G401 (cell line): ENCODE data around the gene C10orf71. TPM values are rescaled to one million over a fixed set of nuclear protein-coding genes. Genes with fewer than 3 reads are reported as not detected.

Experiments used
- DNase-seq: peaks from one replicate; pipeline ENCODE4 v3.0.0-alpha.2; 2015; ENCODE audit warnings: low spot score
- in situ Hi-C: cut with HindIII; loops from 2 replicates; pipeline ENCODE4 v1.10.0; 2016; ENCODE audit warnings: low sequenced_read_pairs, mixed read lengths
- total RNA-seq: library from RNA; depleted of rRNA; stranded (reverse); fragments of >200 nt; shearing (Covaris generic); gene quantifications from 2 replicates; pipeline ENCODE4 v1.2.3, GENCODE V29; 2014

The C10orf71 gene
- total RNA-seq, 1 experiment from 2014 or later: not detected

- no peak for DNase-seq
- in situ Hi-C loops: no loop called here
Observed at GRCh38 chr10:49272251-49273081, 26.5 kb upstream of the C10orf71 start.

DNA sequence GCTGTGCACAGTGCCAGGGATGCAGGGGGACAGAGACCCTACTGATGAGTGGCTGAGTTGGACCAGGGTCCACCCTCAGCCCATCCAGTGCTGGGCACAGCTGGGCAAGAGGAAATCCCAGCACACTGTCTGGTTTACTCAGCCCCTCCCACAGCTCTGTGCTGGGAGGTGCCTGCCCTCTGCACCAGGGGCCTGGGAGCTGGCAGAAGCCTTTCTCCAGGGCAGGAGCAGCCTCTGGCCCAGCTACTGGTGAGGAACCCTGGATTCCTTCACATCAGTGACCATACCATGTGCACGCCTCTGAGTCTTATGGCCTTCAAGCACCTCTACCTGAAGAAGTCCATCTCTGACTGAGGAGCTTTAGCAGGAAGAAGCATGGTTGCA is 25.9 kb upstream of the C10orf71 start:
- DNase-seq: no peak
- in situ Hi-C loops: no loop called here

- DNase-seq: no peak
- in situ Hi-C loops: no loop called here
Observed at GRCh38 chr10:49273626-49274025, 25.3 kb upstream of the C10orf71 start.

DNA sequence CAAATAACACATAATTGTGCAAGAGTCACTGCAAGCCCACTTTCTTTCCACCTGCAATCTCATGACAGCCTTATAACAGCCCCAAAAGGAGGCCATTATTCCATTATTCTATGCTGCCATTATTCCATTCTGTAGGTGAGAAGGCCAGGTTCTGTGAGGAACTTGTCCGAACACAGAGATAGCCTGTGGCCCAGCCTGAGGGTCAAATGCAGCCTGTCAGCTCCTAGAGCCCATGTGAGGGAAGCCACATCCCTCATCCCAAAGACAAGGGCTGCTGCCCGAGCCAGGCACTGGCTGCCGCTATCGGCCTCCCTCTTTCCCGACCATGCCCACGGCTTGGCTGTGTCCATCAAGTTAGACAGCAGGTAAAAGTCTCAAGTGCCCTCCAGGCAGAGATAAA is 24.1 kb upstream of the C10orf71 start:
- in situ Hi-C loops: no loop called here
- no peak for DNase-seq

- DNase-seq: no peak
- in situ Hi-C loops: no loop called here
Observed at GRCh38 chr10:49275896-49276295, 23.1 kb upstream of the C10orf71 start.

- in situ Hi-C loops: no loop called here
- DNase-seq: no peak
Observed at GRCh38 chr10:49276596-49276995, 22.4 kb upstream of the C10orf71 start.

- no peak for DNase-seq
- in situ Hi-C loops: no loop called here
Observed at GRCh38 chr10:49277973-49278372, 21.0 kb upstream of the C10orf71 start.

DNA sequence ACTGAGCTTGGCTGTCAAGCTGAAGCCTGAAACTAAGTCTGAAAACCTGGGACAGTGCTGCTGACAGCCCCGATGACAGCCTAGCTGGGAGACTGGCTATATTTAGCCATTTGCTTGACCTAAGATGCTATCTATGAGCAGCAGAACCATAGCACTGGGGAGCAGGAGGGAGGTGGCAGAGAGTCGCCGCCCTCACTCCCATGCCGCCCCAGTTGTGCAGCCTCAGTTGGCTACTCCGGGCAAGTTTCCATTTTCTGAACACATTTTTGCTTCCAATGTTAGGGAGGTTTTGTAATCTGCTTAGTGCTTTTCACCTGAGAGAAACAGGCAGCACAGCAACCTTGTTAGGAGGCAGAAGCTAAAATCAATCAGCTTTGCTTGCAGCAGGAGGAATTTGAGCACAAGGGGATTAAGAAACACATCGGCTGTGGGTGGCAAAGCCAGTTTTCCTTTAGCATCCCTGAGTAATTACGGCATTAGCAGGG is 20.4 kb upstream of the C10orf71 start:
- DNase-seq: no peak
- in situ Hi-C loops: no loop called here

GRCh38 chr10:49279015-49279880 is 19.7 kb upstream of the C10orf71 start:
- in situ Hi-C loops: no loop called here
- no peak for DNase-seq

DNA sequence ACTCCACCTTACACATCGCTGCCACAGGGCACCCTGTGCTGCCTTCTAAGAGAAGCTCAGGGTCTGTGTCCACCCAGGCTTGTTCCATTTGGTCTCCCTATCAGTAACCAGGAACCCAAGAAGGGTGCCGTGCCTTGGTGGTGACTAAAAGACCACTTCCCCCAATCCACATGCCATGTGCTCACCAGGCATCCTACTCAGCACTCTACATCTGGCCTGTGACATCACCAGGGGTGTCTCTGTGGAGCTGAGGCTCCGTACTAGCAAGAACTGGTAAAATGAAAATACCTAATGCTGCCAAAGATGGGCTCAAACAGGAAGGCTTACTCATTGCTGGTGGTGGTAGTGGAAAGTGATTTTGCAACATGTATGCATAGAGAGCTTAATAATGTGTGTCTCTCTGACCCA is 19.0 kb upstream of the C10orf71 start:
- no peak for DNase-seq
- in situ Hi-C loops: no loop called here

DNA sequence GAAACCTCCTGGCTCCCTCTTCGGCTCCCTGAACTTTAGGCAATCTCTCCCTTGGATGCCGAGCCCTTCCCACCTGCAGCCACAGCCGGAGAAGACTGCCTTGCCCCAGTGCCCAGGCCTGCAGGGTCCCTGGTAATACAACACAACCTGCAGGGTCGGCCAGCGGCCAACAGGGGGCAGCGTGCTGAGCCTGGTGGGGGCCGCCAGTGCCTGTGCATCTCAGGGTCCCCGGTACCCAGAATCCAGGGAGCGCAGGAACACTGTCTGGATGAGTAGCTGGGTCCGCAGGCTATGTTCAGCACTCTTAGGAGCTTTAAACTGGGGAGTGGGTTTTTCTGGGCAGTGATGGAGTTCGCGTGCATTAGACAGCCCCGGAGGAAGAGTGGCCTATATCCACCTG is 17.5 kb upstream of the C10orf71 start:
- in situ Hi-C loops: no loop called here

GRCh38 chr10:49282306-49282705 is 16.7 kb upstream of the C10orf71 start:
- no peak for DNase-seq
- in situ Hi-C loops: no loop called here

More for the DNA sequence above, 17.5 kb upstream of the C10orf71 start:
- no peak for DNase-seq

DNA sequence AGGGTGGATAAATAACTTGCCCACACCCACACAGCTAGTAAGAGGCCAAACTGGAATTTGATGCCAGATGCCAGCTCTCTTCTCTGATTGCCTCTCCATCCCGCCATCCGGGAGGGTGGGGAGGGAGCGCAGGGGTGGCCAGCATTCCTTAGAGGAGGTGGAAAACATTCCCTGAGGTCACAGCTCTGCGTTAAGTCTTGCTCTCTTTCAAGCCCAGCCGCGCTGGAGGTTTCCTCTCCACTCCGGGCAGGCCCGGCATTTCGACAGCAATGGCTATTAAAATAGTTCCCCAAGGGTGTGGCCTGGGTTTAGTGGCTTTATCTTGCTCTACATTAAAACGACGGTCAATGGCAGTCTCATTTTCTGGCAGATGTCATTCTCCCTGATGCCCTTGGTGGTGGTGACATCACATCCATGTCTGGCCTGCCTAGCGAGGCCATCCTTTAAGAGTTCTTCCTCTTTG is 16.1 kb upstream of the C10orf71 start:
- no peak for DNase-seq
- in situ Hi-C loops: no loop called here

DNA sequence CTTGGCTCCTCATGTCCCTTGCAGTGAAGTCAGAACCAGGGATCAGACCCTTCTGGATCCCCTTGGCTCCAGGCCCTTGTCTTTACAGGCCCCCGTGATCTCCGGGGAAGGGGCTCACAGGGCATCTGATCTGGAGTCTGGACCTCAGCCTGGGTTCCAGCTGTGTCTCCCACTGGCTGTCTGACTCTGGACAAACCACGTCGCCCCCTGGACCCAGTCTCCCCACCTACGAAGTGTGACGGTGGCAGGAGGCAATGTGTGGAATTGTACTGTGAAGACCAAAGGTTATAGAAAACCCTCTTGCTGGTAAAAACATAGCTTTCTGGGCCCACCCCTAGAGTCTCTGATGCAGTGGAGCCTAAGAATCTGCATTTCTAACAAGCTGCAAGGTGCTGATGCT is 15.5 kb upstream of the C10orf71 start:
- in situ Hi-C loops: no loop called here
- DNase-seq: no peak

- in situ Hi-C loops: no loop called here
- no peak for DNase-seq
Observed at GRCh38 chr10:49284356-49284755, 14.6 kb upstream of the C10orf71 start.

DNA sequence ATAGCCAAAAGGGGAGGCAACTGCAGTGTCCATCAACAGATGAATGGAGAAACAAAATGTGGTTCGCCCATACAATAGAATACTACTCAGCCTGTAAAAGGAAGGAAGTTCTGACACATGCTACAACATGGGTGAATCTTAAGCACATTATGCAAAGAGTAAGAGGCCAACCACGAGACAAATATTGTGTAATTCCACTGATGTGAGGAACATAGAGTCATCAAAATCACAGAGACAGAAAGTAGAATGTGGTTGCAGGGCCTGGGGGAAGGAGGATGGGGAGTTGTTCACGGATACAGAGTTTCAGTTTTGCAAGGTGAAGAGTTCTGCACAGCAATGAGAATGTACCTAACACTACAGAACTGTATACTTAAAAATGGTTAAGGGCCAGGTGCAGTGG is 13.7 kb upstream of the C10orf71 start:
- no peak for DNase-seq
- in situ Hi-C loops: no loop called here

GRCh38 chr10:49286686-49287085 is 12.3 kb upstream of the C10orf71 start:
- no peak for DNase-seq
- in situ Hi-C loops: no loop called here

GRCh38 chr10:49287689-49288340 is 11.2 kb upstream of the C10orf71 start:
- in situ Hi-C loops: no loop called here
- no peak for DNase-seq

GRCh38 chr10:49288341-49289065 is 10.5 kb upstream of the C10orf71 start:
- no peak for DNase-seq
- in situ Hi-C loops: no loop called here
